ENCODE data around the gene EML6. TPM values are rescaled to one million over a fixed set of nuclear protein-coding genes. Genes with fewer than 3 reads are reported as not detected.
A peak's percentile ranks its signal among the peaks of the same experiment; 100 is the strongest.

EML6 gene
- total RNA-seq, 2 donors from 2014 or later: 1.0 to 1.1 TPM

- no peak for ATAC-seq
- no peaks in the 10 kb centered on the region for H3K36me3 Mint-ChIP-seq
Observed at GRCh38 chr2:54958717-54959371, 235.4 kb downstream of the EML6 start.

GRCh38 chr2:54960164-54960563 lies 236.7 kb downstream of the EML6 start:
- peak overlapping the region in 1 of 2 donors; percentile 45 for H3K27ac Mint-ChIP-seq
- H3K36me3 Mint-ChIP-seq: no peaks in the 10 kb centered on the region
- no peak overlapping the region for H3K4me3 Mint-ChIP-seq
- H3K4me1 Mint-ChIP-seq (ENCODE audit: low read depth in 2 of 2): peaks cover 21 to 27% of the 10 kb centered on the region in 2 donors
- DNase-seq (ENCODE audit: low spot score): no peak
- no peaks in the 10 kb centered on the region for H3K27me3 Mint-ChIP-seq
- peaks cover 1% of the 10 kb centered on the region for H3K9me3 Mint-ChIP-seq
- ATAC-seq: no peak

More at GRCh38 chr2:54958717-54959371, 235.4 kb downstream of the EML6 start:
- Mint-ChIP-seq H3K27ac (no peak overlapping the region), H3K9me3 (no peaks in the 10 kb centered on the region), H3K4me3 (no peak overlapping the region), H3K4me1 (ENCODE audit: low read depth in 2 of 2) (peaks cover 26 to 27% of the 10 kb centered on the region in 2 donors), H3K27me3 (no peaks in the 10 kb centered on the region)
- DNase-seq (ENCODE audit: low spot score): no peak

GRCh38 chr2:54962511-54962910 lies 239.0 kb downstream of the EML6 start:
- H3K4me3 Mint-ChIP-seq: no peak overlapping the region
- ATAC-seq (no peak), DNase-seq (ENCODE audit: low spot score) (no peak)
- no peaks in the 10 kb centered on the region for H3K27me3 Mint-ChIP-seq
- peaks cover 3% of the 10 kb centered on the region for H3K9me3 Mint-ChIP-seq
- H3K27ac Mint-ChIP-seq: no peak overlapping the region
- H3K4me1 Mint-ChIP-seq (ENCODE audit: low read depth in 2 of 2): peaks cover 20 to 31% of the 10 kb centered on the region in 2 donors
- H3K36me3 Mint-ChIP-seq: no peaks in the 10 kb centered on the region

GRCh38 chr2:54962935-54963440 lies 239.5 kb downstream of the EML6 start:
- Mint-ChIP-seq H3K27ac (no peak overlapping the region), H3K36me3 (no peaks in the 10 kb centered on the region), H3K4me3 (no peak overlapping the region), H3K9me3 (peaks cover 3% of the 10 kb centered on the region), H3K27me3 (no peaks in the 10 kb centered on the region), H3K4me1 (ENCODE audit: low read depth in 2 of 2) (peaks cover 20 to 33% of the 10 kb centered on the region in 2 donors)
- ATAC-seq (no peak), DNase-seq (ENCODE audit: low spot score) (no peak)

- Mint-ChIP-seq H3K4me3 (no peak overlapping the region), H3K9me3 (peaks cover 3% of the 10 kb centered on the region), H3K4me1 (ENCODE audit: low read depth in 2 of 2) (peaks cover 20 to 38% of the 10 kb centered on the region in 2 donors), H3K36me3 (no peaks in the 10 kb centered on the region), H3K27me3 (no peaks in the 10 kb centered on the region), H3K27ac (no peak overlapping the region)
- no peak for DNase-seq (ENCODE audit: low spot score)
- ATAC-seq: no peak
Observed at GRCh38 chr2:54963476-54963875, 240.0 kb downstream of the EML6 start.

GRCh38 chr2:54964271-54964670 lies 240.8 kb downstream of the EML6 start:
- ATAC-seq (no peak), DNase-seq (ENCODE audit: low spot score) (no peak)
- Mint-ChIP-seq H3K36me3 (no peaks in the 10 kb centered on the region), H3K4me3 (no peak overlapping the region), H3K9me3 (peaks cover 3% of the 10 kb centered on the region), H3K27me3 (no peaks in the 10 kb centered on the region), H3K4me1 (ENCODE audit: low read depth in 2 of 2) (peaks cover 20 to 43% of the 10 kb centered on the region in 2 donors), H3K27ac (peak overlapping the region in 1 of 2 donors; percentile 72)

- peak overlapping the region in 1 of 2 donors; percentile 72 for H3K27ac Mint-ChIP-seq
- H3K4me1 Mint-ChIP-seq (ENCODE audit: low read depth in 2 of 2): peaks cover 20 to 48% of the 10 kb centered on the region in 2 donors
- ATAC-seq: no peak
- H3K4me3 Mint-ChIP-seq: peak overlapping the region; percentile 18
- no peaks in the 10 kb centered on the region for H3K36me3 Mint-ChIP-seq
- peaks cover 3% of the 10 kb centered on the region for H3K9me3 Mint-ChIP-seq
- H3K27me3 Mint-ChIP-seq: no peaks in the 10 kb centered on the region
- DNase-seq (ENCODE audit: low spot score): no peak
Observed at GRCh38 chr2:54964816-54965215, 241.4 kb downstream of the EML6 start.

GRCh38 chr2:54965425-54965824 lies 242.0 kb downstream of the EML6 start:
- Mint-ChIP-seq H3K4me3 (peak overlapping the region; percentile 18), H3K4me1 (ENCODE audit: low read depth in 2 of 2) (peaks cover 20 to 51% of the 10 kb centered on the region in 2 donors), H3K9me3 (peaks cover 3% of the 10 kb centered on the region)

GRCh38 chr2:54966165-54966832 lies 242.8 kb downstream of the EML6 start:
- no peaks in the 10 kb centered on the region for H3K27me3 Mint-ChIP-seq

More at GRCh38 chr2:54965425-54965824, 242.0 kb downstream of the EML6 start:
- no peak for ATAC-seq
- Mint-ChIP-seq H3K36me3 (no peaks in the 10 kb centered on the region), H3K27ac (peak overlapping the region in 1 of 2 donors; percentile 72), H3K27me3 (no peaks in the 10 kb centered on the region)
- DNase-seq (ENCODE audit: low spot score): no peak

GRCh38 chr2:54966837-54967236 lies 243.4 kb downstream of the EML6 start:
- H3K9me3 Mint-ChIP-seq: peaks cover 3% of the 10 kb centered on the region
- no peak for ATAC-seq
- DNase-seq (ENCODE audit: low spot score): no peak
- no peaks in the 10 kb centered on the region for H3K36me3 Mint-ChIP-seq
- no peak overlapping the region for H3K4me3 Mint-ChIP-seq
- H3K27ac Mint-ChIP-seq: peak overlapping the region in 1 of 2 donors; percentile 72
- H3K27me3 Mint-ChIP-seq: no peaks in the 10 kb centered on the region
- peaks cover 20 to 59% of the 10 kb centered on the region in 2 donors for H3K4me1 Mint-ChIP-seq (ENCODE audit: low read depth in 2 of 2)

More at GRCh38 chr2:54966165-54966832, 242.8 kb downstream of the EML6 start:
- no peak overlapping the region for H3K4me3 Mint-ChIP-seq
- H3K9me3 Mint-ChIP-seq: peaks cover 3% of the 10 kb centered on the region
- no peak for ATAC-seq
- DNase-seq (ENCODE audit: low spot score): no peak
- H3K4me1 Mint-ChIP-seq (ENCODE audit: low read depth in 2 of 2): peaks cover 20 to 54% of the 10 kb centered on the region in 2 donors
- H3K27ac Mint-ChIP-seq: peak overlapping the region in 1 of 2 donors; percentile 72
- H3K36me3 Mint-ChIP-seq: no peaks in the 10 kb centered on the region

GRCh38 chr2:54967269-54967668 lies 243.8 kb downstream of the EML6 start:
- no peak overlapping the region for H3K27ac Mint-ChIP-seq
- no peak overlapping the region for H3K4me3 Mint-ChIP-seq
- H3K36me3 Mint-ChIP-seq: no peaks in the 10 kb centered on the region
- DNase-seq (ENCODE audit: low spot score): no peak
- H3K4me1 Mint-ChIP-seq (ENCODE audit: low read depth in 2 of 2): peaks cover 20 to 59% of the 10 kb centered on the region in 2 donors
- H3K27me3 Mint-ChIP-seq: no peaks in the 10 kb centered on the region
- H3K9me3 Mint-ChIP-seq: peaks cover 3% of the 10 kb centered on the region
- no peak for ATAC-seq

GRCh38 chr2:54967759-54968365 lies 244.4 kb downstream of the EML6 start:
- H3K4me3 Mint-ChIP-seq: no peak overlapping the region
- ATAC-seq: no peak
- H3K4me1 Mint-ChIP-seq (ENCODE audit: low read depth in 2 of 2): peaks cover 20 to 59% of the 10 kb centered on the region in 2 donors
- H3K27ac Mint-ChIP-seq: no peak overlapping the region
- H3K36me3 Mint-ChIP-seq: no peaks in the 10 kb centered on the region
- H3K9me3 Mint-ChIP-seq: peaks cover 3% of the 10 kb centered on the region
- no peak for DNase-seq (ENCODE audit: low spot score)
- no peaks in the 10 kb centered on the region for H3K27me3 Mint-ChIP-seq

- ATAC-seq (no peak), DNase-seq (ENCODE audit: low spot score) (no peak)
- Mint-ChIP-seq H3K27ac (no peak overlapping the region), H3K4me1 (ENCODE audit: low read depth in 2 of 2) (peaks cover 20 to 58% of the 10 kb centered on the region in 2 donors), H3K27me3 (no peaks in the 10 kb centered on the region), H3K9me3 (peaks cover 3% of the 10 kb centered on the region), H3K36me3 (no peaks in the 10 kb centered on the region), H3K4me3 (no peak overlapping the region)
Observed at GRCh38 chr2:54968561-54969218, 245.2 kb downstream of the EML6 start.

Data from natural killer cell treated with Interleukin-12 subunit alpha and Interleukin-12 subunit beta and Interleukin-15 and Interleukin-18, amount 100 ng/mL, for 72 hours (primary cell).